Fibroblast of the aortic adventitia (primary cell): ENCODE results near the gene CEP170B. TPM values are rescaled to one million over a fixed set of nuclear protein-coding genes. Genes with fewer than 3 reads are reported as not detected.
A peak's percentile ranks its signal among the peaks of the same experiment; 100 is the strongest.
"Not testable (repeated sequence)": the region's sequence is repeated elsewhere in the genome, so short reads cannot be mapped to it uniquely, and the experiment has no call there.

ENCODE experiments used
- DNase-seq: peaks from one replicate; pipeline ENCODE4 v3.0.0-alpha.2; 2010; ENCODE audit warnings: low read depth
- H3K4me3 ChIP-seq: 2 replicates; pipeline ENCODE4 v1.5.1; 2011; ENCODE audit warnings: low read depth, mild to moderate bottlenecking, control low read depth, low read length, moderate library complexity
- total RNA-seq: library from RNA; depleted of rRNA; stranded (reverse); fragments of >200 nt; gene quantifications from 2 replicates; pipeline ENCODE4 v1.2.3, GENCODE V29; 2012; ENCODE audit warnings: low replicate concordance
- TF ChIP-seq, protein P1 (sequence below): IDR thresholded peaks from 2 replicates; pipeline ENCODE4 v1.5.1; 2011; ENCODE audit warnings: mild to moderate bottlenecking, low read length, control low read depth, inconsistent platforms; ENCODE audit not compliant: insufficient read depth

Gene CEP170B
- total RNA-seq, 1 donor, result 18.2 TPM

GRCh38 chr14:104913435-104913834, 48.4 kb downstream of the CEP170B start:
- DNase-seq, result no peak
- H3K4me3 ChIP-seq, result no peak overlapping the region
- TF ChIP-seq, protein P1, sequence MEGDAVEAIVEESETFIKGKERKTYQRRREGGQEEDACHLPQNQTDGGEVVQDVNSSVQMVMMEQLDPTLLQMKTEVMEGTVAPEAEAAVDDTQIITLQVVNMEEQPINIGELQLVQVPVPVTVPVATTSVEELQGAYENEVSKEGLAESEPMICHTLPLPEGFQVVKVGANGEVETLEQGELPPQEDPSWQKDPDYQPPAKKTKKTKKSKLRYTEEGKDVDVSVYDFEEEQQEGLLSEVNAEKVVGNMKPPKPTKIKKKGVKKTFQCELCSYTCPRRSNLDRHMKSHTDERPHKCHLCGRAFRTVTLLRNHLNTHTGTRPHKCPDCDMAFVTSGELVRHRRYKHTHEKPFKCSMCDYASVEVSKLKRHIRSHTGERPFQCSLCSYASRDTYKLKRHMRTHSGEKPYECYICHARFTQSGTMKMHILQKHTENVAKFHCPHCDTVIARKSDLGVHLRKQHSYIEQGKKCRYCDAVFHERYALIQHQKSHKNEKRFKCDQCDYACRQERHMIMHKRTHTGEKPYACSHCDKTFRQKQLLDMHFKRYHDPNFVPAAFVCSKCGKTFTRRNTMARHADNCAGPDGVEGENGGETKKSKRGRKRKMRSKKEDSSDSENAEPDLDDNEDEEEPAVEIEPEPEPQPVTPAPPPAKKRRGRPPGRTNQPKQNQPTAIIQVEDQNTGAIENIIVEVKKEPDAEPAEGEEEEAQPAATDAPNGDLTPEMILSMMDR, result no peak

DNA sequence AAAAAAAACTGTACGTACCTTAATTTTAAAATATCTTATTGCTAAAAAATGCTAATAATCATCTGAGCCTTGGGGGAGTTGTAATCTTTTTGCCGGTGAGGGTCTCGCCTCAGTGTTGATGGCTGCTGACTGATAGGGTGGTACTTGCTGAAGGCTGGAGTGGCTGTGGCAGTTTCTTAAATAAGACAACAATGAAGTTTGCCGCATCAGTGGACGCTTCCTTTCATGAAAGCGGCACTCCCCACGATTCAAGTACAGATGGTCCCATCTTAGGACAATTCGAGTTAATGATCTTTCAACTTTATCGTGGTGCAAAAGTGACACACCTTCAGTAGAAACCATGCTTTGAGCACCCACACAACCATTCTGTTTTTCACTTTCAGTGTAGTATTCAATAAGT, 52.0 kb downstream of the CEP170B start:
- no peak overlapping the region for H3K4me3 ChIP-seq
- TF ChIP-seq, protein P1, result no peak
- DNase-seq, result no peak

- TF ChIP-seq, protein P1, result no peak
- DNase-seq, result peak; percentile 13
- H3K4me3 ChIP-seq, result no peak overlapping the region
Observed at GRCh38 chr14:104917993-104918392, 52.9 kb downstream of the CEP170B start.

DNA sequence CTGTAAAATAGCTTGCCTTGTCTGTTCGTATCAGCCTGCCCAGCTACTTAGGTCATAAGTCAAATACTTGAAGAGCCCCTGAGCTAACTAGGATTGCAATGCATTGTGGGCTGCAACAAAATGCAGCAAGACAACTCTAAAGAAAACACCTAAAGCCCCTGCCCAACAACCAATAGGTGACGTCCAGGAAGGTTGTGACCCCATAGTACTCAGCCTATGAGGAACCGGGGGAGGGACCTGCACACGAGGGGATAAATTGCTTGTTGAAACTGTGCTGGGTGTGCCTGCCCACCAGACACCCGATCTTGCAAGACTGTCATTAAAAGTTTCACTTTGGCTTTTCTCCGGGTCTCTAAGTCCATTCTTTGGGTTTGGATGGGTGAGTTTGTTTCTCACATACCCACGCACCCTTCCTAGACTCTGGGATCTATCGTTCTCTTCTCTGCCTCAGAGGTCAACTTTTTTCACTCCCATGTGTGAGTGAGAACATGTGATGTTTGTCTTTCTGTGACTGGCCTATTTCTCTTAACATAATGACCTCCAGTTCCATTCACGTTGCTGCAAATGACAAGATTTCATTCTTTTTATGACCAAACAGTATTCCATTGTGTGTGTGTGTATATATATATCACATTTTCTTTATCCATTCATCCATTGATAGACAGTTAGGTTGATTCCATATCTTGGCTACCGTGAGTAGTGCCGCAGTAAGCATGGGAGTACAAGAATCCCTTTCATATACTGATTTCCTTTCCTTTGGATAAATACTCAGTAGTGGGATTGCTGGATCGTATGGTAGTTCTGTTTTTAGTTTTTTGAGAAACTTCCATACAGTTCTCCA, 54.3 kb downstream of the CEP170B start:
- not testable (repeated sequence) for DNase-seq, H3K4me3 ChIP-seq

DNA sequence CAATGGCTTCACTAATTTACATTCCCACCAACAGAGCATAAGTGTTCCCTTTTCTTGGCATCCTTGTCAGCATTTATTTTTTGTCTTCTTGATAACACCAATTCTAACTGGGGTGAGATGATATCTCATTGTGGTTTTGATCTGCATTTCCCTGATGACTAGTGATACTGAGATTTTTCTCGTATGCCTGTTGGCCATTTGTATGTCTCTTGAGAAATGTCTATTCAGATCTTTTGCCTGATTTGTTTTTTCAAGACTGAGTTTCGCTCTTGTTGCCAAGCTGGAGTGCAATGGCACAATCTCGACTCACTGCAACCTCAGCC, 54.9 kb downstream of the CEP170B start:
- H3K4me3 ChIP-seq, result no peak overlapping the region
- no peak for DNase-seq
- TF ChIP-seq, protein P1, result no peak

- TF ChIP-seq, protein P1, result no peak
- H3K4me3 ChIP-seq, result no peak overlapping the region
- no peak for DNase-seq
Observed at GRCh38 chr14:104923640-104924420, 58.8 kb downstream of the CEP170B start.

- TF ChIP-seq, protein P1, result no peak
- H3K4me3 ChIP-seq, result no peak within 1 kb of the TSS
- DNase-seq, result no peak
Observed at GRCh38 chr14:104924421-104925213, 59.5 kb downstream of the CEP170B start, which contains the start of gene PLD4. PLD4 (plus strand) TSS chr14:104924879; CDS start chr14:104927141, 2,262 bp downstream.
